22Rv1 (cell line): ENCODE data around the gene GRIA2.
A peak's percentile ranks its signal among the peaks of the same experiment; 100 is the strongest.

Experiments used
- H3K27ac ChIP-seq: fragments of 450-650 bp; 2 replicates; pipeline ENCODE4 v1.5.1; 2017
- CTCF ChIP-seq: fragments of 450-650 bp; IDR thresholded peaks from 2 replicates; pipeline ENCODE4 v1.5.1; 2017; ENCODE audit warnings: mild to moderate bottlenecking
- ZFX ChIP-seq: fragments of 450-650 bp; IDR thresholded peaks from 2 replicates; pipeline ENCODE4 v1.6.1; 2017; ENCODE audit warnings: antibody characterized with exemption, borderline replicate concordance

Gene GRIA2

GRCh38 chr4:157217708-157218107 is 2.8 kb upstream of the GRIA2 start:
- no peak for TF ChIP-seq ZFX
- TF ChIP-seq CTCF: peak; percentile 79
- no peak overlapping the region for H3K27ac ChIP-seq

GRCh38 chr4:157219711-157220370 is 687 bp upstream of the GRIA2 start:
- TF ChIP-seq ZFX: no peak
- TF ChIP-seq CTCF: no peak
- peak overlapping the region; percentile 72 for H3K27ac ChIP-seq

DNA sequence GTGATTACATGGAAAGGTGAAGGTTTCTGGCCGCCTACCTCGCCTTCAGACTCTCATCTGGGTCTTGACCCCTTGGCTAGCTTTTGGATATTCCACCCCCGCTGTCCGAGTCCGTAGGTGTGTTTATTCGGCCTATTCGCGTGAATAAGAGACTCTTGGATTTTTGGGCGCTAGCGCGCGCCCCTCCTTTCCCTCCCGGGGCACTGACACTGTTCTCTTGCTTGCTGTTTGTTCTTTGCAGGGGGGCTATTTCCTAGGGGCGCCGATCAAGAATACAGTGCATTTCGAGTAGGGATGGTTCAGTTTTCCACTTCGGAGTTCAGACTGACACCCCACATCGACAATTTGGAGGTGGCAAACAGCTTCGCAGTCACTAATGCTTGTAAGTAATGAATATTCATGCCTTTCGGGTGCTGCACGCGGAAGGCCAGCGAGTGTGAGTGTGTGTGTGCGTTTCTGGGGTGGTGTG is 932 bp downstream of the GRIA2 start:
- peak overlapping the region; percentile 72 for H3K27ac ChIP-seq

DNA sequence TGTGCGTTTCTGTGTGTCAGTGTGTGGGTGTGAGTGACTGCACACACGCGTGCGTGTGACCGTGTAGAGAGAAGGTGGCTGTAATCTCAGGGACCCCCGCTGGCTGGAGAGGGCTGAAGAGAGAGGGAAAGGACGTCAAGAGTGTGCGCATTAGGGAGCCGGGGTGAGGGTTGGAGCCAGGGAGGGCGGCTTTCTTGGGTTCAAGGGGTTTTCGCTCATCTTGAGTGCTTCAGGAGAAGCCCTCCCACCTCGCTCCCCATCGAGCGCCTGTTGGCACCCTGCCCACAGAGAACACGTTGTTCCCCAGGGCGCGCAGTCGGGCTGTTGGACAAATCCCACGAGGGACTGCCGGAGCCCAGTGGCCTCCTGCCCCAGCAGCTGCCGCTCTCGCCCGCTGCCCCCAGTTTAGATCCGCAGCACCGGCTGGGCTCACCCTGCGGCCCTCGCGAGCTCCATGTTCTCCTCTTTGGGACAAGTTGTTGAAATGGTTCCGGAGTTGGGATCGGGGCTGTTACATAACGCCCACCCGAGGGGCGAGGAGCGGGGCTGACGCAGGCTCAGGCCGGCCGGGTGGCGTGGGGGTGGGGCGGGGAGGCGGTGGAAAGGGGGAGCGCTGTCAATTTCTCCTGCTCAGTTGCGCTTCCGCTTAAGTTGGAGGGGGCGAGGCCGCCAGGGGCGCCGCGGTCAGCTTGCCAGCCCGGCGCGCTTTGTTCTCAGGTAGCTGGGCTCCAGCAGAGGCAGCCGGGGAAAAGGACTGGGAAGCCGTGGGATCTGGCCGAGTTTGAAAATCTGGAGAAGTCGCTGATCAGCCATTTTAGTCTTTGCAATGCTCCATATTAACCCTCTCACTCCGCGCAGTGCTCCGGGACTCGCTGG is 1.6 kb downstream of the GRIA2 start:
- no peak for TF ChIP-seq ZFX
- TF ChIP-seq CTCF: peak; percentile 6; the same call in 1 of the 2 replicates

More for the DNA sequence above, 932 bp downstream of the GRIA2 start:
- TF ChIP-seq ZFX: no peak
- no peak for TF ChIP-seq CTCF

GRCh38 chr4:157222771-157223160 is 2.2 kb downstream of the GRIA2 start:
- TF ChIP-seq ZFX: no peak
- no peak for TF ChIP-seq CTCF
- H3K27ac ChIP-seq: peak overlapping the region; percentile 72

More for the DNA sequence above, 1.6 kb downstream of the GRIA2 start:
- H3K27ac ChIP-seq: peak overlapping the region; percentile 72

DNA sequence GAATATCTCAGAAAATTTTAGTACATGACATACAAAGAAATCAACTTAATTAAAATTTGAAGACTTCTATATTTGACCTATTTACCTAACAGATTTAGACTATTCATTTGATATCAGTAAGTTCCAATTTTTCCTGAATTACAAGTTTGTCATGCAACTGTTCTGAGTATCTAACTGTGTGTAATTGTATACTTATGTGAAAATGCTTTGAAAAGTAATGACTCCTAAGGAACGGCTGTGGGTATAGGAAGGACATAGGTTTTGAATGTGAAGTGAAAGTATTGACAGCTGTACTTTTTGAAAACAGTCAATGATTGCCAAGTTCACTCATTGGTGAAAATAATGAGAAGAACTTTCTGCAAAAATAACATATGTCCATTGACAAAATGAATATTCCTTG is 2.9 kb downstream of the GRIA2 start:
- H3K27ac ChIP-seq: peak overlapping the region; percentile 72
- no peak for TF ChIP-seq CTCF
- TF ChIP-seq ZFX: no peak

DNA sequence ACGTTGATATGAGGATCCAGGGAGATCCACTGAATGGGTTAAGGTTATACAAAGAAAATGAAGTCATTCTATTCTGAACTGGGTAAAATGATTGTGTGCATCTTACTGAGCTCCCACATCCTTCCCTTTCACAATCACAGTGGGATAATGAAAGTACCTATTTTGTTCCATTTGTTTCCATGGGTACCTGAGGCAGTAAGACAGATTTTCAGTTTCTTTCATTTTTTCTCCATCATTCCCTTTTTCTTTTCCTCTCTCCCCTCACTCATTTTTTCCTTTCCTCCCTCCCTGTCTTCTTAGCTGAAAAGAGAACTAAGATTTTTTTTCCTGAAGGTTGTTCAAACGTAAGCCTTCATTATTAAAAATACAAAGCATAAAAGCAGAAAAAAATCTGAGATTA is 4.6 kb downstream of the GRIA2 start:
- TF ChIP-seq CTCF (no peak), ZFX (no peak)
- H3K27ac ChIP-seq: no peak overlapping the region
